ENCODE data around the gene RPL3. TPM values are rescaled to one million over a fixed set of nuclear protein-coding genes. Genes with fewer than 3 reads are reported as not detected.

Gene RPL3
- total and polyA plus RNA-seq, 8 donors: 1,199 to 2,659 (median 1,706) TPM

DNA sequence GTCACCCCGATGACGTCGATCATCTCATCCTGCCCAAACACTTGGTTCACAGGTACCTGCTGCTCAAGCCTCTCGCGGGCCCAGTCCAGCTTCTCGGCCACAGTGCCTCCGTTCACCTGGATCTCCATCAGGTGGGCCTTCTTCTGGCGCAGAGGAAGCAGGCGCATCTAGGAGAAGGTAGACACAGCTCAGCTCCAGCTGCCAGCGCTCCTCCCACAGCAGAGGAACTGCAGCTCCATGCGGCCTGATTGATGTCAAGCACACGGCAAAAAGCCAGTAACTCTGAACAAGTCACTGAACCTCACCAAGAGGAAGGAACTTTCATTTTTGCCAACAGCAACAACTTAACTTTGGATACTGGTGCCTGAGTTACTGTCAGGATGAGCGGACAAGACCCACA is 4.0 kb downstream of the RPL3 start:
- peak in 2 of 6 donors; percentile 44 to 77 for DNase-seq
- ATAC-seq: no peak
- H3K4me1 ChIP-seq: peaks cover 0 to 33% (median 29%) of the 10 kb centered on the region in 3 donors
- peak overlapping the region in 2 of 4 donors; percentile 57 to 82 for H3K4me3 ChIP-seq
- no peaks in the 10 kb centered on the region for H3K27me3 ChIP-seq
- peak overlapping the region in 2 of 4 donors; percentile 10 to 98 for H3K27ac ChIP-seq
- TF ChIP-seq, protein P1, sequence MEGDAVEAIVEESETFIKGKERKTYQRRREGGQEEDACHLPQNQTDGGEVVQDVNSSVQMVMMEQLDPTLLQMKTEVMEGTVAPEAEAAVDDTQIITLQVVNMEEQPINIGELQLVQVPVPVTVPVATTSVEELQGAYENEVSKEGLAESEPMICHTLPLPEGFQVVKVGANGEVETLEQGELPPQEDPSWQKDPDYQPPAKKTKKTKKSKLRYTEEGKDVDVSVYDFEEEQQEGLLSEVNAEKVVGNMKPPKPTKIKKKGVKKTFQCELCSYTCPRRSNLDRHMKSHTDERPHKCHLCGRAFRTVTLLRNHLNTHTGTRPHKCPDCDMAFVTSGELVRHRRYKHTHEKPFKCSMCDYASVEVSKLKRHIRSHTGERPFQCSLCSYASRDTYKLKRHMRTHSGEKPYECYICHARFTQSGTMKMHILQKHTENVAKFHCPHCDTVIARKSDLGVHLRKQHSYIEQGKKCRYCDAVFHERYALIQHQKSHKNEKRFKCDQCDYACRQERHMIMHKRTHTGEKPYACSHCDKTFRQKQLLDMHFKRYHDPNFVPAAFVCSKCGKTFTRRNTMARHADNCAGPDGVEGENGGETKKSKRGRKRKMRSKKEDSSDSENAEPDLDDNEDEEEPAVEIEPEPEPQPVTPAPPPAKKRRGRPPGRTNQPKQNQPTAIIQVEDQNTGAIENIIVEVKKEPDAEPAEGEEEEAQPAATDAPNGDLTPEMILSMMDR (IDR thresholded peaks at IDR 0.05): no peak
- intact Hi-C loops (cut with DNase I): loop anchor here in 1 of 3 donors (10.0 kb wide), 1 partner anchor 209 kb away; the partner anchor contains the start of gene ATF4
- FAIRE-seq: no peak
- H3K9me3 ChIP-seq: no peaks in the 10 kb centered on the region
- 36 to 41% methylated on average over 13 of the region's 13 CpGs for WGBS, 2 donors
- peaks cover 24 to 56% (median 39%) of the 10 kb centered on the region in 3 donors for H3K36me3 ChIP-seq

DNA sequence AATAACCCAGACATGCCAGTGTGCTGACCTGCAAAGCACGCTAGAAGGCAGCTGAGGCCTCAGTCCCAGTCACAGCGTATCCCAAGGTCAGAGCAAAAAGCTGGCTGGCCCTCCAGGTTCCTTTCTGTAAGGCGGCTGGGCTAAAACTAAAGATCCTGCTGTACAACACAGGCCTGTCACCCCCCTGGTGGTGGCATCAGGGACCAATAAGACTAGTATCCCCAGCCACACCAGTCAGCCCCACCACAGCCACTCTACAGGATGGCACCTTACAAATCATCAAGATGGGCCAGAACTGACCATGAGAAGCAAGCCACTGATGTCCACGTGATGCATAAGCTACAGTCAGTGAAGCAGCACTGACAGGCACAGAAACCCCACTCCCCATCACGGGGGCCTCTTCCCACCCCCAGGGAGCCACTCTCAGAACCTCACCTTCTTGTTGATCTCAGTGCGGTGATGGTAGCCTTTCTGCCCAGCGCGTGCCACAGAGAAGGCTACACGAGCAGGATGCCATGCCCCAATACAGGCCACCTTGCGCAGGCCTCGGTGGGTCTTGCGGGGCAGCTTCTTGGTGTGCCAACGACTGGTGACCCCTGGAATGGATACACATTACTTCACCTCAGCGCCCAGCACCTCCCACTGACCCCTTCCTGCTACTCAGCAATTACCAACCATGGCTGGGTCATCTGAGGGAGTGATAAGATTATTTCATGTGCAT is 5.0 kb downstream of the RPL3 start:
- no peak for FAIRE-seq
- Histone ChIP-seq H3K4me1 (peaks cover 0 to 33% (median 29%) of the 10 kb centered on the region in 3 donors), H3K27ac (no peak overlapping the region), H3K36me3 (peaks cover 24 to 56% (median 39%) of the 10 kb centered on the region in 3 donors), H3K27me3 (no peaks in the 10 kb centered on the region), H3K4me3 (peak overlapping the region in 1 of 4 donors; percentile 57), H3K9me3 (no peaks in the 10 kb centered on the region)
- intact Hi-C loops (cut with DNase I): loop anchor here in 1 of 3 donors (10.0 kb wide), 1 partner anchor 210 kb away; the partner anchor contains the start of gene ATF4
- ATAC-seq: no peak
- WGBS, 2 donors: 60 to 67% methylated on average over 13 to 14 of the region's 14 CpGs
- TF ChIP-seq, protein P1 (IDR thresholded peaks at IDR 0.05): no peak
- peak in 2 of 6 donors; percentile 50 to 54 for DNase-seq

DNA sequence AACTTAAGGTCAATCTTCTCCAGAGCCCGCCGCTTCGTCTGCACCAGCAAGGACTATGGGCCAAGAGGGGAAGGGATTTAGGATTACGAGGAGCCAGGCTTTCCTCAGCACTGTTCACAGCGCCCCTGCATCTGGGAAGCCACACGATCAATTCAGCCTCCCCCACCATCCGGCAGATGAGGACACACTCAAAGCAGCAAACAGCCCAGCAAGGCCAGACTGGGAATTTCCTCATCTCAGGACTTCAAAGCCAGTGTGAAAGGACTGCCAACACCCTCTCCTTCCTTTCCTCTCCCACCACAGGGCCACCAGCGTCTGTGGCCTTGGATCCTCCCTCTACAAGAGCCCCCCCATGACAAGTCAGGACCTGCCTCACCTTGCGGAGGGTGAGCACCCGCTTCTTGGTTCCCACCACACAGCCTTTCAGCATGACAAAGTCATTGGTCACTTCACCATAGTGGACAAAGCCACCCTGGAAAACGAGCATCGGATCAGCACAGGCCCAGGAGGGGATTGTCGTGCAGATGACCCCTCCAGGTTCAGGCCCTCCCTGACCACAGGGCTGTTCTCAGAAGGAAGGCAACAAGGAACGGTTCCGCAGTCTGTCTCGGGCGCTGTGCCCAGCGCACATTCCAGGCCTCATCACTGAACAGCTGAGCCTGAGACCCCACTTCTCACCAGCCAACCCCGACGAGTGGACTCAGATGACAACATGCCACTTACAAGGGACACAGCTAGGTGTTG is 6.0 kb downstream of the RPL3 start:
- peaks cover 0 to 33% (median 29%) of the 10 kb centered on the region in 3 donors for H3K4me1 ChIP-seq
- ATAC-seq (no peak), DNase-seq (peak in 1 of 6 donors; percentile 63), FAIRE-seq (no peak)
- no peak overlapping the region for H3K4me3 ChIP-seq
- no peaks in the 10 kb centered on the region for H3K9me3 ChIP-seq
- WGBS, 2 donors: 78 to 79% methylated on average over 20 of the region's 20 CpGs
- TF ChIP-seq, protein P1 (IDR thresholded peaks at IDR 0.05): no peak
- peaks cover 24 to 56% (median 39%) of the 10 kb centered on the region in 3 donors for H3K36me3 ChIP-seq
- H3K27me3 ChIP-seq: no peaks in the 10 kb centered on the region
- intact Hi-C loops (cut with DNase I): loop anchor here in 1 of 3 donors (10.0 kb wide), 1 partner anchor 211 kb away; the partner anchor contains the start of gene ATF4
- no peak overlapping the region for H3K27ac ChIP-seq

DNA sequence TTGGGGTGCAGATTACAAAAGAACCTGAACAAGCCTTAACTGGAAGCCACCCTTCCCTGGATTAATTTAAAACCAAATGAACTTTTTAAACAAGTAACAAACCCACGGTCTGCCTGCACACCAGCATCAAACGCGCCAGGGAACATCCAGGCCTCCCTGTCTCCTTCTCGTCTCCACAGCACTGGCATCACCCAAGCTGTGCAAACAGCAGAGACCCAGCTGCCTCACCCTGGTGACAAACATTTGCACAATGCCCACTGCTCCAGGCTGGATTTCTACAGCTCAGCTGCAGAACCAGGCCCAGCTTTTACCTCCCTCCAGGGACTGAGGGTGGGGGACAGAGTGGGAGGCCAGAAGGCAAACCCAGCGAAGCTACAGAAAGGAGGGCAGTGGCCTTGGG is 7.0 kb downstream of the RPL3 start:
- TF ChIP-seq, protein P1 (IDR thresholded peaks at IDR 0.05): no peak
- Histone ChIP-seq H3K27me3 (no peaks in the 10 kb centered on the region), H3K36me3 (peaks cover 24 to 56% (median 39%) of the 10 kb centered on the region in 3 donors), H3K4me1 (peaks cover 0 to 30% (median 28%) of the 10 kb centered on the region in 3 donors), H3K27ac (no peak overlapping the region), H3K4me3 (no peak overlapping the region), H3K9me3 (no peaks in the 10 kb centered on the region)
- intact Hi-C loops (cut with DNase I): loop anchor here in 1 of 3 donors (10.0 kb wide), 1 partner anchor 212 kb away; the partner anchor contains the start of gene ATF4
- peak in 1 of 6 donors; percentile 61 for DNase-seq
- FAIRE-seq: no peak
- 73 to 75% methylated on average over 5 of the region's 5 CpGs for WGBS, 2 donors
- no peak for ATAC-seq

Measured in pancreas (tissue), 10 donors.